Trophoblast cell (in vitro differentiated cells and primary cell): Measurements from ENCODE around the gene NUDT3.
"Not testable (repeated sequence)": the region's sequence is repeated elsewhere in the genome, so short reads cannot be mapped to it uniquely, and the experiment has no call there.

Source experiments
- DNase-seq, 2 donors: peaks; one replicate each; pipeline ENCODE4 v3.0.0-alpha.2; 2016
- H2AFZ ChIP-seq: 2 replicates; pipeline ENCODE4 v1.6.1; 2013; ENCODE audit warnings: low read length, moderate library complexity, mild to moderate bottlenecking; ENCODE audit not compliant: insufficient read depth, poor library complexity
- H2AK5ac ChIP-seq: 2 replicates; pipeline ENCODE4 v1.6.1; 2013; ENCODE audit warnings: mild to moderate bottlenecking, low read length
- H2BK120ac ChIP-seq: 2 replicates; pipeline ENCODE4 v1.6.1; 2013; ENCODE audit warnings: low read length, mild to moderate bottlenecking, moderate library complexity; ENCODE audit not compliant: insufficient read depth, poor library complexity
- H2BK12ac ChIP-seq: 2 replicates; pipeline ENCODE4 v1.6.1; 2013; ENCODE audit warnings: mild to moderate bottlenecking, low read length, moderate library complexity
- H2BK5ac ChIP-seq: 2 replicates; pipeline ENCODE4 v1.6.1; 2013; ENCODE audit warnings: low read length, low read depth, moderate library complexity, mild to moderate bottlenecking; ENCODE audit not compliant: poor library complexity
- H3K14ac ChIP-seq: 2 replicates; pipeline ENCODE4 v1.6.1; 2013; ENCODE audit warnings: mild to moderate bottlenecking, low read length
- H3K18ac ChIP-seq: 2 replicates; pipeline ENCODE4 v1.6.1; 2013; ENCODE audit warnings: mild to moderate bottlenecking, low read length
- H3K23ac ChIP-seq: 2 replicates; pipeline ENCODE4 v1.6.1; 2013; ENCODE audit warnings: low read length
- H3K27ac ChIP-seq: 2 replicates; pipeline ENCODE4 v1.5.1; 2013; ENCODE audit warnings: low read depth, mild to moderate bottlenecking, inconsistent platforms, low read length, moderate library complexity
- H3K27me3 ChIP-seq: 2 replicates; pipeline ENCODE4 v1.6.1; 2013; ENCODE audit warnings: inconsistent platforms, mild to moderate bottlenecking, low read length, moderate library complexity; ENCODE audit not compliant: insufficient read depth
- H3K36me3 ChIP-seq, 2 experiments: 1 replicate in 1 of 2; 2 replicates in 1 of 2; pipeline ENCODE4 v1.6.1; 2013; ENCODE audit warnings: low read length in 2 of 2, mild to moderate bottlenecking in 2 of 2, moderate library complexity in 1 of 2; ENCODE audit not compliant: insufficient read depth in 2 of 2, control insufficient read depth in 1 of 2
- H3K4ac ChIP-seq: 2 replicates; pipeline ENCODE4 v1.6.1; 2013; ENCODE audit warnings: low read depth, mild to moderate bottlenecking, low read length, moderate library complexity
- H3K4me1 ChIP-seq, 2 experiments: 1 replicate in 1 of 2; 2 replicates in 1 of 2; pipeline ENCODE4 v1.6.1; 2013; ENCODE audit warnings: low read length in 2 of 2, mild to moderate bottlenecking in 2 of 2, moderate library complexity in 1 of 2; ENCODE audit not compliant: insufficient read depth in 2 of 2, control insufficient read depth in 1 of 2
- H3K4me2 ChIP-seq: 2 replicates; pipeline ENCODE4 v1.6.1; 2013; ENCODE audit warnings: inconsistent platforms, mild to moderate bottlenecking, low read length, moderate library complexity
- H3K4me3 ChIP-seq: 2 replicates; pipeline ENCODE4 v1.5.1; 2013; ENCODE audit warnings: mild to moderate bottlenecking, low read depth, low read length, inconsistent platforms
- H3K79me1 ChIP-seq: one replicate; pipeline ENCODE4 v1.6.1; 2013; ENCODE audit warnings: low read length
- H3K79me2 ChIP-seq: 2 replicates; pipeline ENCODE4 v1.6.1; 2013; ENCODE audit warnings: low read length, mild to moderate bottlenecking; ENCODE audit not compliant: control insufficient read depth, insufficient read depth, poor library complexity
- H3K9ac ChIP-seq: 2 replicates; pipeline ENCODE4 v1.6.1; 2013; ENCODE audit warnings: mild to moderate bottlenecking, low read length
- H3K9me3 ChIP-seq: 2 replicates; pipeline ENCODE4 v1.6.1; 2013; ENCODE audit warnings: low read depth, mild to moderate bottlenecking, control low read depth, inconsistent platforms, low read length; ENCODE audit not compliant: insufficient read depth
- H4K12ac ChIP-seq: 2 replicates; pipeline ENCODE4 v1.6.1; 2013; ENCODE audit warnings: low read depth, mild to moderate bottlenecking, low read length, moderate library complexity
- H4K8ac ChIP-seq: 2 replicates; pipeline ENCODE4 v1.6.1; 2013; ENCODE audit warnings: low read depth, mild to moderate bottlenecking, low read length, moderate library complexity
- H4K91ac ChIP-seq: one replicate; pipeline ENCODE4 v1.6.1; 2013; ENCODE audit warnings: low read depth, mild to moderate bottlenecking, low read length, moderate library complexity
- WGBS: extraction: QIAGEN DNeasy Blood & Tissue Kit; methylation state at CpG from one replicate; pipeline ENCODE4 v1.1.7; 2013; ENCODE audit warnings: missing lambda C conversion rate; ENCODE audit not compliant: insufficient read length, insufficient coverage; ENCODE audit errors: extremely low coverage; 5-methylcytosine and 5-hydroxymethylcytosine counted together

The NUDT3 gene

GRCh38 chr6:34273242-34273805 is 119.1 kb downstream of the NUDT3 start:
- Histone ChIP-seq H2AK5ac (peak overlapping the region; percentile 36), H4K91ac (no peak overlapping the region), H3K18ac (no peak overlapping the region), H2AFZ (peak overlapping the region; percentile 14), H3K4me2 (no peak overlapping the region), H2BK120ac (no peak overlapping the region), H3K36me3 (no peaks in the 10 kb centered on the region), H3K27me3 (no peaks in the 10 kb centered on the region), H4K8ac (peak overlapping the region; percentile 23), H2BK12ac (peak overlapping the region; percentile 25), H3K23ac (no peak overlapping the region), H3K4me1 (peaks cover 15 to 16% of the 10 kb centered on the region in 2 experiments), H3K9ac (no peak overlapping the region), H2BK5ac (no peak overlapping the region), H3K4ac (no peak overlapping the region), H3K79me1 (no peaks in the 10 kb centered on the region), H4K12ac (no peak overlapping the region), H3K9me3 (no peaks in the 10 kb centered on the region), H3K14ac (no peak overlapping the region), H3K27ac (no peak overlapping the region), H3K4me3 (no peak overlapping the region), H3K79me2 (no peaks in the 10 kb centered on the region)
- no peak for DNase-seq
- no CpG with 5 or more reads among the region's 3 CpGs for WGBS

GRCh38 chr6:34272013-34272926 is 120.2 kb downstream of the NUDT3 start:
- no peak overlapping the region for H2BK120ac ChIP-seq
- no CpG with 5 or more reads among the region's 13 CpGs for WGBS
- no peak overlapping the region for H3K4me2 ChIP-seq
- no peak overlapping the region for H2AFZ ChIP-seq
- H3K23ac ChIP-seq: no peak overlapping the region
- no peak overlapping the region for H3K4ac ChIP-seq
- H3K18ac ChIP-seq: no peak overlapping the region
- DNase-seq: no peak
- H3K4me3 ChIP-seq: no peak overlapping the region
- H3K4me1 ChIP-seq: peaks cover 15 to 16% of the 10 kb centered on the region in 2 experiments
- H4K8ac ChIP-seq: no peak overlapping the region
- no peak overlapping the region for H3K27ac ChIP-seq
- H3K14ac ChIP-seq: no peak overlapping the region
- no peak overlapping the region for H2BK5ac ChIP-seq
- no peak overlapping the region for H4K91ac ChIP-seq
- no peaks in the 10 kb centered on the region for H3K36me3 ChIP-seq
- H2BK12ac ChIP-seq: no peak overlapping the region
- H3K9me3 ChIP-seq: no peaks in the 10 kb centered on the region
- no peak overlapping the region for H4K12ac ChIP-seq
- H3K79me2 ChIP-seq: no peaks in the 10 kb centered on the region
- H3K9ac ChIP-seq: no peak overlapping the region
- no peaks in the 10 kb centered on the region for H3K79me1 ChIP-seq
- H3K27me3 ChIP-seq: no peaks in the 10 kb centered on the region
- no peak overlapping the region for H2AK5ac ChIP-seq

GRCh38 chr6:34269658-34270341 is 122.7 kb downstream of the NUDT3 start:
- H2BK120ac ChIP-seq, H3K4ac ChIP-seq, DNase-seq, H4K12ac ChIP-seq, H3K4me3 ChIP-seq, H3K9me3 ChIP-seq, H2AK5ac ChIP-seq, H3K79me1 ChIP-seq, H3K4me2 ChIP-seq, H4K8ac ChIP-seq, H3K9ac ChIP-seq, H2AFZ ChIP-seq, H2BK5ac ChIP-seq, H2BK12ac ChIP-seq, H3K27me3 ChIP-seq, H3K4me1 ChIP-seq, H3K14ac ChIP-seq, H3K18ac ChIP-seq, H3K79me2 ChIP-seq, H3K36me3 ChIP-seq, H4K91ac ChIP-seq, H3K23ac ChIP-seq, H3K27ac ChIP-seq: not testable (repeated sequence)
- WGBS: no CpG with 5 or more reads among the region's 17 CpGs

GRCh38 chr6:34269132-34269531 is 123.3 kb downstream of the NUDT3 start:
- not testable (repeated sequence) for H3K9me3 ChIP-seq, H3K4me2 ChIP-seq, H2AFZ ChIP-seq, H4K12ac ChIP-seq, DNase-seq, H3K36me3 ChIP-seq, H3K9ac ChIP-seq, H3K14ac ChIP-seq, H3K27me3 ChIP-seq, H3K4me1 ChIP-seq, H2BK5ac ChIP-seq, H3K4ac ChIP-seq, H3K79me2 ChIP-seq, H3K23ac ChIP-seq, H3K79me1 ChIP-seq, H4K91ac ChIP-seq, H2BK120ac ChIP-seq, H3K4me3 ChIP-seq, H4K8ac ChIP-seq, H3K27ac ChIP-seq, H2BK12ac ChIP-seq, H2AK5ac ChIP-seq, H3K18ac ChIP-seq
- no CpG with 5 or more reads among the region's 25 CpGs for WGBS
